A673 (cell line): ENCODE measurements around the gene SLC22A16. TPM values are rescaled to one million over a fixed set of nuclear protein-coding genes. Genes with fewer than 3 reads are reported as not detected.

Experiments
- BruUV-seq: library from RNA; stranded (reverse); fragments of 400-500 nt; replicated peaks from 2 replicates; lab custom pipeline; 2021; lab: Mats Ljungman, UMichigan
- CTCF ChIA-PET: fragments of 300-600 bp; sonication (Branson Sonifier 250); formaldehyde crosslinking; loops from one replicate; lab custom pipeline; 2022; ENCODE audit warnings: antibody characterized with exemption; lab: Charles Lee
- POLR2A ChIA-PET: fragments of 300-600 bp; sonication (Branson Sonifier 250); formaldehyde crosslinking; loops from one replicate; lab custom pipeline; 2022; ENCODE audit warnings: antibody characterized with exemption; ENCODE audit not compliant: low non-redundant PET; lab: Charles Lee
- DNase-seq: peaks from one replicate; pipeline ENCODE4 v3.0.0-alpha.2; 2015; ENCODE audit warnings: low spot score
- H3K27ac ChIP-seq: fragments of 200-600 bp; sonication (generic); 2 replicates; pipeline ENCODE4 v1.5.1; 2016; ENCODE audit warnings: mixed run types, low read depth, mild to moderate bottlenecking, mixed read lengths, antibody characterized with exemption, low read length; ENCODE audit not compliant: poor library complexity, severe bottlenecking
- H3K27me3 ChIP-seq: fragments of 200-600 bp; sonication (generic); replicated peaks from 2 replicates; pipeline ENCODE4 v1.6.1; 2017; ENCODE audit warnings: mixed run types, low read depth, mild to moderate bottlenecking, mixed read lengths, antibody characterized with exemption, low read length; ENCODE audit not compliant: insufficient read depth, poor library complexity
- H3K36me3 ChIP-seq: fragments of 200-600 bp; sonication (generic); 2 replicates; pipeline ENCODE4 v1.6.1; 2016; ENCODE audit warnings: mixed run types, mild to moderate bottlenecking, mixed read lengths, antibody characterized with exemption, low read length; ENCODE audit not compliant: insufficient read depth, poor library complexity, severe bottlenecking
- H3K4me1 ChIP-seq: fragments of 200-600 bp; sonication (generic); 2 replicates; pipeline ENCODE4 v1.6.1; 2017; ENCODE audit warnings: mixed run types, mild to moderate bottlenecking, mixed read lengths, antibody characterized with exemption, low read length; ENCODE audit not compliant: insufficient read depth, poor library complexity, severe bottlenecking
- H3K4me3 ChIP-seq: fragments of 200-600 bp; sonication (generic); 2 replicates; pipeline ENCODE4 v1.5.1; 2016; ENCODE audit warnings: low read depth, mixed run types, mild to moderate bottlenecking, mixed read lengths, low read length; ENCODE audit not compliant: poor library complexity, severe bottlenecking
- H3K9me3 ChIP-seq: fragments of 200-600 bp; sonication (generic); 2 replicates; pipeline ENCODE4 v1.6.1; 2016; ENCODE audit warnings: mixed run types, low read depth, mild to moderate bottlenecking, mixed read lengths, antibody characterized with exemption, low read length; ENCODE audit not compliant: poor library complexity, severe bottlenecking
- CTCF ChIP-seq: fragments of 300-800, 200-600 bp; sonication (generic); conservative IDR thresholded peaks from 2 replicates; pipeline ENCODE4 v1.5.1; 2017; ENCODE audit warnings: low read depth, mild to moderate bottlenecking, antibody characterized with exemption, low read length, moderate library complexity, mixed read lengths
- EZH2 ChIP-seq: fragments of 200-600 bp; sonication (generic); IDR thresholded peaks from 2 replicates; pipeline ENCODE4 v1.6.1; 2017; ENCODE audit warnings: borderline replicate concordance, low read depth, mild to moderate bottlenecking, mixed read lengths, antibody characterized with exemption, low read length; ENCODE audit not compliant: poor library complexity, severe bottlenecking
- intact Hi-C: fragments of 100-400 bp; cut with micrococcal nuclease; formaldehyde crosslinking; loops from one replicate; pipeline ENCODE4 v1.10.0; 2022; ENCODE audit not compliant: unreplicated experiment
- total RNA-seq: library from RNA; stranded (reverse); gene quantifications from 2 replicates; pipeline ENCODE4 v1.2.3, GENCODE V29; 2021

Gene SLC22A16
- total RNA-seq, 1 experiment from 2014 or later: 0.15 TPM

GRCh38 chr6:110523451-110524021 lies 47.1 kb upstream of the SLC22A16 start:
- no peaks in the 10 kb centered on the region for H3K9me3 ChIP-seq
- BruUV-seq: no TSS peak
- ChIA-PET POLR2A (no interaction called here), CTCF (no interaction called here)
- H3K27ac ChIP-seq: no peak overlapping the region
- peaks cover 5% of the 10 kb centered on the region for H3K27me3 ChIP-seq
- H3K4me1 ChIP-seq: peaks cover 8% of the 10 kb centered on the region
- TF ChIP-seq EZH2: no peak
- no peak for TF ChIP-seq CTCF
- intact Hi-C loops: loop anchor here (10.0 kb wide), 1 partner anchor 471 kb away; no protein-coding TSS in a partner anchor
- H3K36me3 ChIP-seq: no peaks in the 10 kb centered on the region
- DNase-seq: no peak
- H3K4me3 ChIP-seq: no peak overlapping the region

GRCh38 chr6:110522427-110522826 lies 46.0 kb upstream of the SLC22A16 start:
- intact Hi-C loops: loop anchor here (10.0 kb wide), 1 partner anchor 472 kb away; no protein-coding TSS in a partner anchor
- CTCF ChIA-PET: no interaction called here

GRCh38 chr6:110520992-110521543 lies 44.7 kb upstream of the SLC22A16 start:
- CTCF ChIA-PET: no interaction called here
- no TSS peak for BruUV-seq
- POLR2A ChIA-PET: no interaction called here

More at GRCh38 chr6:110522427-110522826, 46.0 kb upstream of the SLC22A16 start:
- peaks cover under 1% of the 10 kb centered on the region for H3K4me1 ChIP-seq
- no peak for DNase-seq
- H3K36me3 ChIP-seq: no peaks in the 10 kb centered on the region
- H3K27me3 ChIP-seq: peaks cover 5% of the 10 kb centered on the region
- no peak overlapping the region for H3K27ac ChIP-seq
- POLR2A ChIA-PET: no interaction called here
- no peak overlapping the region for H3K4me3 ChIP-seq
- BruUV-seq: no TSS peak
- TF ChIP-seq CTCF: no peak
- no peak for TF ChIP-seq EZH2
- H3K9me3 ChIP-seq: no peaks in the 10 kb centered on the region

More at GRCh38 chr6:110520992-110521543, 44.7 kb upstream of the SLC22A16 start:
- H3K27ac ChIP-seq: no peak overlapping the region
- DNase-seq: no peak
- peaks cover 5% of the 10 kb centered on the region for H3K27me3 ChIP-seq
- H3K36me3 ChIP-seq: no peaks in the 10 kb centered on the region
- intact Hi-C loops: loop anchor here (10.0 kb wide), 1 partner anchor 474 kb away; no protein-coding TSS in a partner anchor
- H3K4me1 ChIP-seq: no peaks in the 10 kb centered on the region
- no peaks in the 10 kb centered on the region for H3K9me3 ChIP-seq
- no peak overlapping the region for H3K4me3 ChIP-seq
- no peak for TF ChIP-seq CTCF
- TF ChIP-seq EZH2: no peak
